ENCODE results near the gene GPRIN2. TPM values are rescaled to one million over a fixed set of nuclear protein-coding genes. Genes with fewer than 3 reads are reported as not detected.
"Not testable (repeated sequence)": the region's sequence is repeated elsewhere in the genome, so short reads cannot be mapped to it uniquely, and the experiment has no call there.

The GPRIN2 gene
- total RNA-seq, 1 donor from 2014 or later: not detected

DNA sequence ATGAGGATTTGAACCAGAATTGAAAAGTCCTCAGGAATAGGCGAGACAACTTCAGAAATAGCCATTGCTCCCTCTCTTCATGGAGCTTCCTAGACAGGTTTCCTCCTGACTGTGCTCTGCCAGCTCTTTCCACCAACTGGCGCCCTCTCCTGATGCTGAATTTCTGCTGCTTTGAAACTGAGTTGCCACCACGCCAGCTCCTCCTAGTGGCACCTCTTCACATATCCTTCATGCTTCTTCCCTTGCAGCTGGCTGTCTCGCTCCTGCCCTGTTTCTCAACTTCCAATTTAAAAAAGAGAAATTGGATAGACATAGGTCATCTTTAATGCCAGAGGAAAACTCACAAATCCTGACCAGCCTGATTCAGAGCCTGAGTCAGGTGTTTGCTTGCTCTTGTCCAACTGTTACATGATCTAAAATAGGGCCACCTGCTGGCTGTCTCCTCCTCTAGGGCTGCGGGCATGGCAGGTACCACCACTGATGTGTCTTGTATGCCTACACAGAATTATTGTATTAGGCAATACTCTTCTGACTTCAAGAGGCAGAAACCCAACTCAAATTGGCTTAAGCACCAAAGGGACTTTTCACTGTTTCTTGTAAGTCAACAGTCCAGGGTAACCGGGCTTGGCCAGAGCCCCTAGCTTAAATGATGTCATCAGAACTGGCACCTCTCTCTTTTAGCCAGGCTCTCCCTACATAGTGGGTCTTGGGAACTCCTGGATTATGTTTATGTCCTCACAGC is 9.3 kb upstream of the GPRIN2 start:
- DNase-seq: peak; percentile 59
- H3K27ac ChIP-seq (replicated peaks); H3K36me3 ChIP-seq; H3K4me3 ChIP-seq; H3K9me3 ChIP-seq (replicated peaks); H3K4me1 ChIP-seq; intact Hi-C loops (cut with micrococcal nuclease): not testable (repeated sequence)
- TF ChIP-seq, protein P1, sequence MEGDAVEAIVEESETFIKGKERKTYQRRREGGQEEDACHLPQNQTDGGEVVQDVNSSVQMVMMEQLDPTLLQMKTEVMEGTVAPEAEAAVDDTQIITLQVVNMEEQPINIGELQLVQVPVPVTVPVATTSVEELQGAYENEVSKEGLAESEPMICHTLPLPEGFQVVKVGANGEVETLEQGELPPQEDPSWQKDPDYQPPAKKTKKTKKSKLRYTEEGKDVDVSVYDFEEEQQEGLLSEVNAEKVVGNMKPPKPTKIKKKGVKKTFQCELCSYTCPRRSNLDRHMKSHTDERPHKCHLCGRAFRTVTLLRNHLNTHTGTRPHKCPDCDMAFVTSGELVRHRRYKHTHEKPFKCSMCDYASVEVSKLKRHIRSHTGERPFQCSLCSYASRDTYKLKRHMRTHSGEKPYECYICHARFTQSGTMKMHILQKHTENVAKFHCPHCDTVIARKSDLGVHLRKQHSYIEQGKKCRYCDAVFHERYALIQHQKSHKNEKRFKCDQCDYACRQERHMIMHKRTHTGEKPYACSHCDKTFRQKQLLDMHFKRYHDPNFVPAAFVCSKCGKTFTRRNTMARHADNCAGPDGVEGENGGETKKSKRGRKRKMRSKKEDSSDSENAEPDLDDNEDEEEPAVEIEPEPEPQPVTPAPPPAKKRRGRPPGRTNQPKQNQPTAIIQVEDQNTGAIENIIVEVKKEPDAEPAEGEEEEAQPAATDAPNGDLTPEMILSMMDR (IDR thresholded peaks at IDR 0.05; ENCODE audit: borderline replicate concordance): peak; percentile 70
- H3K27me3 ChIP-seq (ENCODE audit: low read depth): peaks cover 10% of the 10 kb centered on the region

DNA sequence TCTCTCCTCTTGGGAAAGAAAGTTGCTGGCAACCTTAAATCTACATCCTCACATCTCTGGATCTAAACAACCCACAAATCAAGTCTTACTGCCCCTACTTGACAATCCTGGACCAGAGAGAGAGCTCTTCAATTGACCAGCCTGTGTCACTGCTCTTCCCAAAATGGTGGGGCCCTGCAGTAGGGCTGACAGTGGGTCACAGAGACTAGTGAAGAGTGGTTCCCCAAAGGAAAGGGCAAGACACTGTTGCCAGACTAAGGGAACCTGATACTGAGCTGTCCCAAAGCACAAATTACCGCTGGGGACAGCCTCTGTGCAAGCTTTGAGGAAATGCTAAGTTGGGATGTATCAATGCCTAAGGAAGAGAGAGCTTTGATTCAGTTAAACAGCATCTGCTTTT is 4.5 kb upstream of the GPRIN2 start:
- no peaks in the 10 kb centered on the region for H3K9me3 ChIP-seq (replicated peaks)
- H3K27me3 ChIP-seq (ENCODE audit: low read depth): peaks cover 58% of the 10 kb centered on the region
- no peak overlapping the region for H3K27ac ChIP-seq (replicated peaks)
- no peaks in the 10 kb centered on the region for H3K36me3 ChIP-seq
- TF ChIP-seq, protein P1 (IDR thresholded peaks at IDR 0.05; ENCODE audit: borderline replicate concordance): no peak
- intact Hi-C loops (cut with micrococcal nuclease): no loop called here
- DNase-seq: no peak
- peaks cover 11% of the 10 kb centered on the region for H3K4me1 ChIP-seq
- no peak overlapping the region for H3K4me3 ChIP-seq

DNA sequence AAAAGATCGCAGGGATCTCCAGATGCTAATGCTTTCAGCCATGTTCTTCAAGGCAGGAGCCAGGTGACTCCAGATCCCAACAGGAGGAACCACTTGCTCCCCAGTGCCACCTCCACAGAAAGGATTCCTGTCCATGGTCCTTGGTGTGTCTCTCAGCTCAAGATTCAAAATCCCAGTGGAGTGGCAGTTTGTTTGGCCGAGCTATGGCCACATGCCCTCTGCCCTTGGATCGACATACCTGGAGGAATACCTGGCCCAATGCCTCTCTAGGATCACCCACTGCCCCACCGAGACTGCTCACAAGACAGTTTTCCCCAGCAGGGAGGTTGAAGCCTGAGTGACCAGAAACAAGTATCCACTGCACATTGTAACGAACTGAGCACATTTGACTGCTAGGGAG is 3.9 kb upstream of the GPRIN2 start:
- intact Hi-C loops (cut with micrococcal nuclease): no loop called here
- H3K9me3 ChIP-seq (replicated peaks): no peaks in the 10 kb centered on the region

DNA sequence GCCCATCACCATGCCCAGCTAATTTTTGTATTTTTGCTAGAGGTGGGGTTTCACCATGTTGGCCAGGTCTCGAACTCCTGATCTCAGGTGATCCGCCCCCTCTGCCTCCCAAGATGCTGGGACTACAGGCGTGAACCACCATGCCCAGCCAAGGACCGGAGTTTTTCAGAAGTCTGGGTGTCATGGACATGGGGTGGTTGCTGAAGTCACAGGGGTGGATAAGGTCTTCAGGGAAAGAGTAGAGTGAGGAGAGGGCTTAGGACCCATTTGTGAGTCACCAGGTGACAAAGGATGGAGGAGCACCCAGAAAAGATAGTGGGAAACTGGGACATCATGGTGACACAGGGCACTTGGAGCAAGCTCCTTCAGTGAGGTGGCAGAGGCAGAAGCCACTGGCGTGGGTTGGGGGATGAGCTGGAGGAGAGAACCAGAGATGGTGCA is 2.8 kb upstream of the GPRIN2 start:
- TF ChIP-seq, protein P1 (IDR thresholded peaks at IDR 0.05; ENCODE audit: borderline replicate concordance): no peak
- DNase-seq: no peak
- H3K4me1 ChIP-seq: peaks cover 16% of the 10 kb centered on the region
- H3K9me3 ChIP-seq (replicated peaks): no peaks in the 10 kb centered on the region
- H3K27ac ChIP-seq (replicated peaks): no peak overlapping the region
- H3K27me3 ChIP-seq (ENCODE audit: low read depth): peaks cover 75% of the 10 kb centered on the region
- intact Hi-C loops (cut with micrococcal nuclease): no loop called here
- no peak overlapping the region for H3K4me3 ChIP-seq
- H3K36me3 ChIP-seq: no peaks in the 10 kb centered on the region

More for the DNA sequence above, 3.9 kb upstream of the GPRIN2 start:
- H3K27ac ChIP-seq (replicated peaks): no peak overlapping the region
- H3K27me3 ChIP-seq (ENCODE audit: low read depth): peaks cover 64% of the 10 kb centered on the region
- TF ChIP-seq, protein P1 (IDR thresholded peaks at IDR 0.05; ENCODE audit: borderline replicate concordance): no peak
- H3K36me3 ChIP-seq: no peaks in the 10 kb centered on the region
- DNase-seq: no peak
- H3K4me1 ChIP-seq: peaks cover 16% of the 10 kb centered on the region
- no peak overlapping the region for H3K4me3 ChIP-seq

DNA sequence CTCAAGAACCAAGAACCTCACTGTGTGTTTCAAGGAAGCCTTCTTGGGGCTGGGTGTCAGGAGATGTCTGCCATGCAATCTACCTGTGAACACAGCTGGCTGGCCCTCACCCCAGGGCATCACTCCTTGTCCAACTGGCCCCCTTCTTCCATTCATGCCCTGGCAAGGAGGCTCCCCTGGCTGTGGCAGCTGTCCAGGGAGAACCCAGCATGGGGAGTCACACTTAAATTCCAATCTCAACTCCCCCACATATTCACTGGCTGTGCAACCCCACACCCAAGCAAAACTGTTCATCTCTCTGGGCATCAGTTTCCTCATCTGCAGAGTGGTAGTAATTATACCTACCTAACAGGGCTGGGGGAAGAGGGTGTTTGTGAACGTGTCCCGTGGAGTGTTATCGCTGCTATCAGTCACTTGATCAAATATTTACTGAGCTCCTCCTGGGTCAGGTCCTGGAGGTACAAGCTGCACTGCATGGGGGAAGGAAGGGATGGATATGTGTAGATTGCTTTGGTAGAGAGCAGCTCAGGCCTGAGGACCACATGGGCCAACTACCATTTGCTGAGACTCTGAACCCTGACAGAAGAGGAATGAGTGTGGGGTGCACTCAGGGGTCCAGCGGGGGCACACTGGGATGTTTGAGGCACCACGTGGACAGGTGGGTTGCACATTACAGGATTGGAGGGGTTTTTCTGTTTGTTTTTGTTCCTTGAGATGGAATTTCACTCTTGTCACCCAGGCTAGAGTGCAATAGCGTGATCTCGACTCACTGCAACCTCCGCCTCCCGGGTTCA is 2.1 kb upstream of the GPRIN2 start:
- H3K36me3 ChIP-seq: no peaks in the 10 kb centered on the region
- no peak overlapping the region for H3K27ac ChIP-seq (replicated peaks)
- intact Hi-C loops (cut with micrococcal nuclease): no loop called here
- H3K27me3 ChIP-seq (ENCODE audit: low read depth): peaks cover 78% of the 10 kb centered on the region
- DNase-seq: no peak
- TF ChIP-seq, protein P1 (IDR thresholded peaks at IDR 0.05; ENCODE audit: borderline replicate concordance): no peak
- no peaks in the 10 kb centered on the region for H3K9me3 ChIP-seq (replicated peaks)
- H3K4me3 ChIP-seq: no peak overlapping the region
- peaks cover 16% of the 10 kb centered on the region for H3K4me1 ChIP-seq

All from left ventricle myocardium inferior (tissue), 1 donor.